Neural progenitor cell (in vitro differentiated cells): Measurements from ENCODE around the gene C2CD3. TPM values are rescaled to one million over a fixed set of nuclear protein-coding genes. Genes with fewer than 3 reads are reported as not detected.

Source experiments
- DNase-seq: peaks from one replicate; pipeline ENCODE4 v3.0.0-alpha.2; 2016; ENCODE audit warnings: low spot score
- H2AFZ ChIP-seq: fragments of 200-600 bp; sonication (generic); replicated peaks from 2 replicates; pipeline ENCODE4 v1.6.1; 2016; ENCODE audit warnings: antibody characterized with exemption
- H3F3A ChIP-seq: fragments of 200-600 bp; sonication (generic); 2 replicates; pipeline ENCODE4 v1.6.1; 2016; ENCODE audit warnings: antibody characterized with exemption, low read depth
- H3K27ac ChIP-seq: fragments of 200-600 bp; sonication (generic); 2 replicates; pipeline ENCODE4 v1.5.1; 2016; ENCODE audit warnings: mild to moderate bottlenecking
- H3K27me3 ChIP-seq: fragments of 200-600 bp; sonication (generic); 2 replicates; pipeline ENCODE4 v1.6.1; 2016; ENCODE audit warnings: mild to moderate bottlenecking, moderate library complexity
- H3K36me3 ChIP-seq: fragments of 200-600 bp; sonication (generic); 2 replicates; pipeline ENCODE4 v1.5.1; 2016
- H3K4me1 ChIP-seq: fragments of 200-600 bp; sonication (generic); 2 replicates; pipeline ENCODE4 v1.6.1; 2016; ENCODE audit warnings: mixed run types
- H3K4me2 ChIP-seq: fragments of 200-600 bp; sonication (generic); 2 replicates; pipeline ENCODE4 v1.6.1; 2016
- H3K4me3 ChIP-seq: fragments of 200-600 bp; sonication (generic); 2 replicates; pipeline ENCODE4 v1.5.1; 2016
- H3K79me2 ChIP-seq: fragments of 200-600 bp; sonication (generic); 2 replicates; pipeline ENCODE4 v1.6.1; 2016; ENCODE audit warnings: low read depth
- H3K9ac ChIP-seq: fragments of 200-600 bp; sonication (generic); 2 replicates; pipeline ENCODE4 v1.6.1; 2016
- H3K9me3 ChIP-seq: fragments of 200-600 bp; sonication (generic); 2 replicates; pipeline ENCODE4 v1.5.1; 2016; ENCODE audit warnings: low read depth
- H4K20me1 ChIP-seq: fragments of 200-600 bp; sonication (generic); 2 replicates; pipeline ENCODE4 v1.6.1; 2016; ENCODE audit warnings: low read depth
- H3K27ac Mint-ChIP-seq: 3 replicates; pipeline ENCODE4 v1.8.0; 2021; ENCODE audit warnings: mixed read lengths
- H3K27me3 Mint-ChIP-seq: 2 replicates; pipeline ENCODE4 v1.8.0; 2022; ENCODE audit warnings: low read depth, mild to moderate bottlenecking, inconsistent platforms, moderate library complexity, mixed read lengths; ENCODE audit not compliant: insufficient read depth
- H3K36me3 Mint-ChIP-seq: 3 replicates; pipeline ENCODE4 v1.8.0; 2021; ENCODE audit warnings: mixed read lengths
- H3K4me1 Mint-ChIP-seq: 3 replicates; pipeline ENCODE4 v1.8.0; 2021; ENCODE audit warnings: mixed read lengths
- H3K4me3 Mint-ChIP-seq: 3 replicates; pipeline ENCODE4 v1.8.0; 2021; ENCODE audit warnings: mild to moderate bottlenecking, moderate library complexity, mixed read lengths
- H3K9me3 Mint-ChIP-seq: 3 replicates; pipeline ENCODE4 v1.8.0; 2020; ENCODE audit warnings: mixed read lengths
- EZH2 ChIP-seq: fragments of 200-600 bp; sonication (generic); IDR thresholded peaks from 2 replicates; pipeline ENCODE4 v1.6.1; 2017; ENCODE audit warnings: antibody characterized with exemption, mild to moderate bottlenecking, moderate library complexity
- EZH2phosphoT487 ChIP-seq: fragments of 200-600 bp; sonication (generic); IDR thresholded peaks from 2 replicates; pipeline ENCODE4 v1.6.1; 2017; ENCODE audit warnings: antibody characterized with exemption
- total RNA-seq: library from RNA; depleted of rRNA; stranded (reverse); fragments of >200 nt; gene quantifications from 2 replicates; pipeline ENCODE4 v1.2.3, GENCODE V29; 2015; ENCODE audit warnings: low replicate concordance
- TF ChIP-seq, protein P1 (sequence below): fragments of 200-600 bp; sonication (generic); IDR thresholded peaks from 2 replicates; pipeline ENCODE4 v1.5.1; 2017; ENCODE audit warnings: antibody characterized with exemption, mild to moderate bottlenecking

Gene C2CD3
- total RNA-seq, 1 donor from 2014 or later = 19.6 TPM

GRCh38 chr11:74212533-74212932 is 41.7 kb upstream of the C2CD3 start:
- H3K27me3 Mint-ChIP-seq = no peaks in the 10 kb centered on the region
- H3K27ac Mint-ChIP-seq = no peak overlapping the region

DNA sequence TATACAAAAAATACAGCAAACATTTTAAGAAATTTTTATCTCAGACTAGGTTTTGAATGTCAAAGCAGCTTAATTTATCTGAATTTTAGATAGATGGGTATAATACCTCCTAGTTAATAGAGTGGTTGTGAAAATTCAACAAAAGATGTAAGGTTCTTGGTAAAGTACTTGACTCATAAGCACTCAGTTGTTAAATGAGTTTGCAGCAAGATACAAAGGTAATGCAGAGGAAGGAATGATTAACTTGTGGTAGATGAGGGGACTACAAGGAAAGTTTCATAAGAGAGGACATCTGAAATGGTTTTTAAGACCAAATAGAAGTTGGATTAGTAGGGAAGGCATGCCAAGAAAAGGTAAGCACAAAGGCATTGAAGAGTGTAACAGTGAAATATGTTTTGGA is 37.7 kb upstream of the C2CD3 start:
- no peaks in the 10 kb centered on the region for H3K9me3 Mint-ChIP-seq
- H3K4me1 Mint-ChIP-seq = no peaks in the 10 kb centered on the region
- no peak overlapping the region for H3K4me3 ChIP-seq
- peaks cover 18% of the 10 kb centered on the region for H3K36me3 ChIP-seq
- H3K27me3 Mint-ChIP-seq = no peaks in the 10 kb centered on the region
- no peaks in the 10 kb centered on the region for H3F3A ChIP-seq
- no peaks in the 10 kb centered on the region for H3K9me3 ChIP-seq
- H3K27ac Mint-ChIP-seq = no peak overlapping the region
- TF ChIP-seq EZH2phosphoT487 (no peak), EZH2 (no peak)
- TF ChIP-seq, protein P1, sequence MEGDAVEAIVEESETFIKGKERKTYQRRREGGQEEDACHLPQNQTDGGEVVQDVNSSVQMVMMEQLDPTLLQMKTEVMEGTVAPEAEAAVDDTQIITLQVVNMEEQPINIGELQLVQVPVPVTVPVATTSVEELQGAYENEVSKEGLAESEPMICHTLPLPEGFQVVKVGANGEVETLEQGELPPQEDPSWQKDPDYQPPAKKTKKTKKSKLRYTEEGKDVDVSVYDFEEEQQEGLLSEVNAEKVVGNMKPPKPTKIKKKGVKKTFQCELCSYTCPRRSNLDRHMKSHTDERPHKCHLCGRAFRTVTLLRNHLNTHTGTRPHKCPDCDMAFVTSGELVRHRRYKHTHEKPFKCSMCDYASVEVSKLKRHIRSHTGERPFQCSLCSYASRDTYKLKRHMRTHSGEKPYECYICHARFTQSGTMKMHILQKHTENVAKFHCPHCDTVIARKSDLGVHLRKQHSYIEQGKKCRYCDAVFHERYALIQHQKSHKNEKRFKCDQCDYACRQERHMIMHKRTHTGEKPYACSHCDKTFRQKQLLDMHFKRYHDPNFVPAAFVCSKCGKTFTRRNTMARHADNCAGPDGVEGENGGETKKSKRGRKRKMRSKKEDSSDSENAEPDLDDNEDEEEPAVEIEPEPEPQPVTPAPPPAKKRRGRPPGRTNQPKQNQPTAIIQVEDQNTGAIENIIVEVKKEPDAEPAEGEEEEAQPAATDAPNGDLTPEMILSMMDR = no peak
- DNase-seq = no peak
- H3K9ac ChIP-seq = no peak overlapping the region
- no peaks in the 10 kb centered on the region for H3K4me1 ChIP-seq
- no peaks in the 10 kb centered on the region for H3K79me2 ChIP-seq
- no peak overlapping the region for H3K27ac ChIP-seq
- no peak overlapping the region for H3K4me2 ChIP-seq
- H3K27me3 ChIP-seq = no peaks in the 10 kb centered on the region
- no peak overlapping the region for H2AFZ ChIP-seq
- peaks cover 36% of the 10 kb centered on the region for H3K36me3 Mint-ChIP-seq
- no peaks in the 10 kb centered on the region for H4K20me1 ChIP-seq
- H3K4me3 Mint-ChIP-seq = no peak overlapping the region

More at GRCh38 chr11:74212533-74212932, 41.7 kb upstream of the C2CD3 start:
- Mint-ChIP-seq H3K4me3 (no peak overlapping the region), H3K36me3 (peaks cover 46% of the 10 kb centered on the region), H3K4me1 (no peaks in the 10 kb centered on the region), H3K9me3 (peaks cover 8% of the 10 kb centered on the region)
- Histone ChIP-seq H3K27ac (no peak overlapping the region), H3K9ac (no peak overlapping the region), H3K79me2 (no peaks in the 10 kb centered on the region), H3K9me3 (no peaks in the 10 kb centered on the region), H3K27me3 (no peaks in the 10 kb centered on the region), H4K20me1 (no peaks in the 10 kb centered on the region), H2AFZ (no peak overlapping the region), H3K4me3 (no peak overlapping the region), H3K36me3 (peaks cover 8% of the 10 kb centered on the region), H3F3A (no peaks in the 10 kb centered on the region), H3K4me2 (no peak overlapping the region), H3K4me1 (no peaks in the 10 kb centered on the region)
- TF ChIP-seq, protein P1 = no peak
- no peak for TF ChIP-seq EZH2
- no peak for TF ChIP-seq EZH2phosphoT487
- no peak for DNase-seq

GRCh38 chr11:74206746-74207145 is 35.9 kb upstream of the C2CD3 start:
- DNase-seq = no peak
- Histone ChIP-seq H3K27ac (no peak overlapping the region), H3K79me2 (no peaks in the 10 kb centered on the region), H2AFZ (no peak overlapping the region), H3K4me2 (no peak overlapping the region), H3K9ac (no peak overlapping the region), H3K36me3 (peaks cover 18% of the 10 kb centered on the region), H3K4me1 (no peaks in the 10 kb centered on the region), H3K27me3 (no peaks in the 10 kb centered on the region), H3F3A (no peaks in the 10 kb centered on the region), H3K4me3 (no peak overlapping the region), H4K20me1 (no peaks in the 10 kb centered on the region), H3K9me3 (no peaks in the 10 kb centered on the region)
- Mint-ChIP-seq H3K4me3 (no peak overlapping the region), H3K4me1 (no peaks in the 10 kb centered on the region), H3K27ac (no peak overlapping the region), H3K9me3 (no peaks in the 10 kb centered on the region), H3K27me3 (no peaks in the 10 kb centered on the region), H3K36me3 (peaks cover 25% of the 10 kb centered on the region)
- TF ChIP-seq EZH2 = no peak
- TF ChIP-seq, protein P1 = no peak
